PFSK-1 (cell line): ENCODE data around the gene DHRS7.

ENCODE experiments used
- FOXP2 ChIP-seq: optimal IDR thresholded peaks from 2 replicates; pipeline ENCODE3; 2011; ENCODE audit warnings: borderline replicate concordance, control low read depth, inconsistent platforms; ENCODE audit not compliant: insufficient read depth; ENCODE audit errors: extremely low read length, extremely low read depth
- POLR2AphosphoS5 ChIP-seq: IDR thresholded peaks from 2 replicates; pipeline ENCODE4 v1.6.1; 2012; ENCODE audit warnings: low read depth, mild to moderate bottlenecking, control low read depth, low read length, moderate library complexity
- SIN3A ChIP-seq: IDR thresholded peaks from 2 replicates; pipeline ENCODE4 v1.6.1; 2012; ENCODE audit warnings: mild to moderate bottlenecking, low read length, moderate library complexity, borderline replicate concordance; ENCODE audit not compliant: insufficient read depth
- TAF1 ChIP-seq: IDR thresholded peaks from 2 replicates; pipeline ENCODE4 v1.6.1; 2012; ENCODE audit warnings: low read length, control low read depth, borderline replicate concordance; ENCODE audit not compliant: insufficient read depth
- TF ChIP-seq, protein P1 (sequence below), 2 experiments: IDR thresholded peaks; 2 replicates each; pipeline versions ENCODE4 v1.6.1 to v1.8.0; 2011 to 2012; ENCODE audit warnings: low read depth in 2 of 2, low read length in 2 of 2, control low read depth in 1 of 2, inconsistent platforms in 1 of 2, mild to moderate bottlenecking in 1 of 2, moderate library complexity in 1 of 2; ENCODE audit not compliant: insufficient read depth in 1 of 2

DHRS7 gene

DNA sequence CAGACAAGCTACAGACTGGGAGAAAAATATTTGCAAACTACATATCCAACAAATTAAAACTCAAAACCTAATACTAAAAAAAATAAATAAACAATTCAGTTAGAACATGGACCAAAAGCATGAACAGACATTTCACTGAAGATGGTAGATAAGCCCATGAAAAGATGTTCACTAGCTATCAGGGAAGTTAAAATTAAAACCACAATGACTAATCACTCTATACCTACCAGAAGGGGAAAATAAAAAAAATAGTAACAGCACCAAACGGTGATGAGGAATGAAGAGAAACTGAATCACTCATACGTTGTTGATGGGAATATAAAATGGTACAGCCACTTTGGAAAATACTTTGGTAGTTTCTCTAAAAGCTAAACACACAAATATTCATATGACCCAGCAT is 31.1 kb upstream of the DHRS7 start:
- no peak for TF ChIP-seq TAF1

DNA sequence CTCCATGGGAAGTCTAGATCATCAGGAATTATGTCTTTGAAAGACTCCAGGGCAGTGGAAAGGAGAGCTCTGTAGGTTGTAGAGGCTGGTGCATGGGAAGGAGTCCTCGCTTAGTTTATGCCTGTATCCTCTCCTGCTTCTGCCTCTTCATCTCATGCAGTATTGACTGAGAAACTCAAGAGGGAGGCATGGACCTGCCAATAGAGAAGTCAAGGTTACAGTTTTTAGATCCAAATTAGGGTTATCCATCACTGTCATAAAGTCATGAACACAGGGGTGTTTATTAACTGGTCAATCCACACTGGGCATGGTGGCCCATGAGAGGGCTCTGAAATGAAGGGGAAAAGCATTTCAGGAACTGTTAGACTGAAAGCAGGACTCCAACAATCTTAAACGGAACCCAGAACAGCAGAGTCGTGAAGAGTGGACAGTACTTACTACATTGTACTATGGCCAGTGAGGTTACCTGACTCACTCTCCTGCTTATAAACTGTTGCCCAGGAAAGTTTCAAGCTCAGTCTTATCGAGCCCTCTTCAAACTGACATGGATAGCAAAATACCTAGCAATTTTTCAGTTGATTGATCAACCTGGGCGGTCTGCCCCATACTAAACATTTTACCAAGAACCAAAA is 30.1 kb upstream of the DHRS7 start:
- TF ChIP-seq TAF1: no peak

DNA sequence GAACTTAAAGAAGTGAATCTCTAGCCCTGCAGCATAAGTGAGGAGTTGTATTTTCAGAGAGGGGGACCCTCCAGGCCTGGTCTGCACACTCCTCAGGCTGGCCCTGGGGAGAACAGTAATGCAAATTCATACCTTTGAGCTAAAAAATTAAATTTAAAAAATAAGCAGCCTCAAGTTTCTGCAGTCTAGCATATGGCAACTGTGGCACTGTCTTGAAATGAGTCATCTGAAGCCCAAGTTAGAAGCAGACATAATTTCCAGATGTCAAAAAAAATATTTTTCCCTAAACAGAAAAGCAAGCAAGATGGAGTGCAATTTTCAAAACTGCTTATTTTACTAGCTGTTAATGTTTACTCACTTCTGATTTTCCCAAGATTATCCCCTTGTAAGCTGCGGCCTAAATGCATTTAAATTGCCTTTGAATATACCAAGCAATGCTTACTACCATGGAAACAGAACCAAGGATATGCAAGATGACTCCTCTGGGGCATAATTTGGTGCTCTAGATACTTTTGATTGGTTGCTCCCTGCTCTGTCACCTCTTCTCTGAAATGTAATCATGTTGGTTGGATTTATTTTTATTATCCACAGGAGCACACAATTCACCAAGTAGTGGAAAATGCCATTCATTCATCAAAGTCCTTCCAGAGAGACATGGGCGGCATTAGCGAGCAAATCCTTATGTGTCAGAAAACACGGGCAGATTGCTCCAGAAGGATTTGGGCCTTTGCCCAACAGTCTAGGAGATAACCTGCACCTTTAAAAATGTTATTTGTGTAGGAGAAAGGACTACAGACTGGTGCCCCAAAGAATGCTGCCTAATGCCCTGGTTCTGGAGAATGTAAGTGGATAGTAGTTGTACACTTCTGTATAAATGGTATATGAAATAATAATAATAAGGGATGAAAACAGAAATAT is 25.0 kb upstream of the DHRS7 start:
- TF ChIP-seq SIN3A: no peak
- TF ChIP-seq, protein P1, sequence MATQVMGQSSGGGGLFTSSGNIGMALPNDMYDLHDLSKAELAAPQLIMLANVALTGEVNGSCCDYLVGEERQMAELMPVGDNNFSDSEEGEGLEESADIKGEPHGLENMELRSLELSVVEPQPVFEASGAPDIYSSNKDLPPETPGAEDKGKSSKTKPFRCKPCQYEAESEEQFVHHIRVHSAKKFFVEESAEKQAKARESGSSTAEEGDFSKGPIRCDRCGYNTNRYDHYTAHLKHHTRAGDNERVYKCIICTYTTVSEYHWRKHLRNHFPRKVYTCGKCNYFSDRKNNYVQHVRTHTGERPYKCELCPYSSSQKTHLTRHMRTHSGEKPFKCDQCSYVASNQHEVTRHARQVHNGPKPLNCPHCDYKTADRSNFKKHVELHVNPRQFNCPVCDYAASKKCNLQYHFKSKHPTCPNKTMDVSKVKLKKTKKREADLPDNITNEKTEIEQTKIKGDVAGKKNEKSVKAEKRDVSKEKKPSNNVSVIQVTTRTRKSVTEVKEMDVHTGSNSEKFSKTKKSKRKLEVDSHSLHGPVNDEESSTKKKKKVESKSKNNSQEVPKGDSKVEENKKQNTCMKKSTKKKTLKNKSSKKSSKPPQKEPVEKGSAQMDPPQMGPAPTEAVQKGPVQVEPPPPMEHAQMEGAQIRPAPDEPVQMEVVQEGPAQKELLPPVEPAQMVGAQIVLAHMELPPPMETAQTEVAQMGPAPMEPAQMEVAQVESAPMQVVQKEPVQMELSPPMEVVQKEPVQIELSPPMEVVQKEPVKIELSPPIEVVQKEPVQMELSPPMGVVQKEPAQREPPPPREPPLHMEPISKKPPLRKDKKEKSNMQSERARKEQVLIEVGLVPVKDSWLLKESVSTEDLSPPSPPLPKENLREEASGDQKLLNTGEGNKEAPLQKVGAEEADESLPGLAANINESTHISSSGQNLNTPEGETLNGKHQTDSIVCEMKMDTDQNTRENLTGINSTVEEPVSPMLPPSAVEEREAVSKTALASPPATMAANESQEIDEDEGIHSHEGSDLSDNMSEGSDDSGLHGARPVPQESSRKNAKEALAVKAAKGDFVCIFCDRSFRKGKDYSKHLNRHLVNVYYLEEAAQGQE (IDR thresholded peaks at IDR 0.05; ENCODE audit: insufficient read depth in 1 of 2, low read depth in 2 of 2, low read length in 2 of 2): no peak
- no peak for TF ChIP-seq TAF1
- no peak for TF ChIP-seq FOXP2
- no peak for TF ChIP-seq POLR2AphosphoS5

DNA sequence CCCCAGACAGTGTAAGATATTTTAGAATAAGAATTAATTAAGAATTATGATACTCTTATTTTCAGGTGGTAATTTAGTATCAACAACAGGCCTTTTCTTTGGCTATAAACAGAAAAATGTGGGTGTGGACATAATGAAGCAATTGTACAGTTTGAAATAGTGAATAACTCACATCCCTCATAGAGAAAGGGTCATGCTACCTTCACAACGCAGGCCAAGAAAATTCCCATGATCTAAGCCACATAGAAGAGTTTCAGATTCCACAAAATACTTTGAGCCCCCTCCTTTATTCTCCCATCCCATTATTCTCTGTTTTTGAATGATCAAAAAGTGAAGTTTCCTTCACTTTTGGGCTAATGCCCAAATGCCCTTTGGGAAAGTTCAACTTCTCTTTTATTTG is 23.5 kb upstream of the DHRS7 start:
- TF ChIP-seq FOXP2 (no peak), POLR2AphosphoS5 (no peak), TAF1 (no peak), SIN3A (no peak)
- TF ChIP-seq, protein P1 (IDR thresholded peaks at IDR 0.05; ENCODE audit: insufficient read depth in 1 of 2, low read depth in 2 of 2, low read length in 2 of 2): no peak

DNA sequence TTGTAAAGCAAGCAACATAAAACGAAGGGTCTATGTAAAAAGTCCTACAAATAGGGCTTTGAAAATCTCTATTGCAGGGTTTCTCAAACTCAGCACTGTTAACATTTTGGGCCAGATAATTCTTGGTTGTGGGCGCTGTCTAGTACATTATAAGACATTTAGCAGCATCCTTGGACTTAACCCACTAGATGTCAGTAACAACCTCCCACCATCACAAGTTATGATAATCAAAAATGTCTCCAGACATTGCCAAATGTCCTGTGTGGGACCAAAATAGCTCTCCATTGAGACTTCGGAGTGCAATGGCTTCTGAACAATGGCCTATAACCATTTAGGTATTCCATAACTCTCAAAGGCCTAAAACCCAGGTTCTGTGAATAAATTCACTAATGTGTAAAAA is 22.9 kb upstream of the DHRS7 start:
- TF ChIP-seq SIN3A: no peak
- TF ChIP-seq FOXP2: no peak
- TF ChIP-seq TAF1: no peak
- TF ChIP-seq, protein P1 (IDR thresholded peaks at IDR 0.05; ENCODE audit: insufficient read depth in 1 of 2, low read depth in 2 of 2, low read length in 2 of 2): no peak
- no peak for TF ChIP-seq POLR2AphosphoS5

DNA sequence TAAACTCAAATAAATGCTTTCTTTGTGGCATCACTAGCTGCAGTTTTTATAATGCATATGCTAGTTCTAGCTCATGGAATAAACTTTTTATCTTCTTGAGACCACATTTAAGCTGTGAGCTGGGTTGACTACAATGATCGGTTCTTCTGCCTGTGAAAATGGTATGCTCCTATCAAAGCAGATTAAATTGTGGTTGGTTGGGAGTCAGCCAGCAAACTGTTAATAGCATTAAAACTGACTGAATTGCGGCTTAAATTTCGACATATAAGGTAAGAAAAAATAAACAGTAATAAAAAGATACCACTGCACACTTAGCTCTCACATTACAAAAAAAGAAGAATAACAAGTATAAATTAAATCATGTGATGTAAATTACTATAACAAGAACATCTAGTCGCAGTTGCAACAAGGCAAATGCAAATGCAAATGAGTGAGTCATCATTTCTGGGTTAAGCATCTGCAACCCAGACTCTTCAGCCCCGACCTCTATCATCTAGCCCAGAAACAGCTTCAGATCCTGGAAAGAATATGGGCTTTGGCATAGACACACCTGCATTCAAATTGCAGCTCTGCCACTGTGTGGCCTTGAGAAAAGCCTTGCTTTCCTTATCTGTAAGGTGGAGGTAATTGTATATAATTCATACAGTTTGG is 19.8 kb upstream of the DHRS7 start:
- TF ChIP-seq TAF1 (no peak), POLR2AphosphoS5 (no peak), FOXP2 (no peak), SIN3A (no peak)
- TF ChIP-seq, protein P1 (IDR thresholded peaks at IDR 0.05; ENCODE audit: insufficient read depth in 1 of 2, low read depth in 2 of 2, low read length in 2 of 2): no peak
